B cell (primary cell): ENCODE results near the gene MYH11.
"Not testable (repeated sequence)": the region's sequence is repeated elsewhere in the genome, so short reads cannot be mapped to it uniquely, and the experiment has no call there.

Experiments used
- EZH2 ChIP-seq: IDR thresholded peaks from 2 replicates; pipeline ENCODE4 v1.6.1; 2012; ENCODE audit warnings: borderline replicate concordance, low read depth, mild to moderate bottlenecking, moderate library complexity, low read length; ENCODE audit not compliant: insufficient read depth, poor library complexity, severe bottlenecking
- TF ChIP-seq, protein P1 (sequence below): fragments of 200-600 bp; IDR thresholded peaks from one replicate; pipeline ENCODE4 v1.8.0; 2022; ENCODE audit warnings: antibody characterized with exemption, mild to moderate bottlenecking

- TF ChIP-seq, protein P1, sequence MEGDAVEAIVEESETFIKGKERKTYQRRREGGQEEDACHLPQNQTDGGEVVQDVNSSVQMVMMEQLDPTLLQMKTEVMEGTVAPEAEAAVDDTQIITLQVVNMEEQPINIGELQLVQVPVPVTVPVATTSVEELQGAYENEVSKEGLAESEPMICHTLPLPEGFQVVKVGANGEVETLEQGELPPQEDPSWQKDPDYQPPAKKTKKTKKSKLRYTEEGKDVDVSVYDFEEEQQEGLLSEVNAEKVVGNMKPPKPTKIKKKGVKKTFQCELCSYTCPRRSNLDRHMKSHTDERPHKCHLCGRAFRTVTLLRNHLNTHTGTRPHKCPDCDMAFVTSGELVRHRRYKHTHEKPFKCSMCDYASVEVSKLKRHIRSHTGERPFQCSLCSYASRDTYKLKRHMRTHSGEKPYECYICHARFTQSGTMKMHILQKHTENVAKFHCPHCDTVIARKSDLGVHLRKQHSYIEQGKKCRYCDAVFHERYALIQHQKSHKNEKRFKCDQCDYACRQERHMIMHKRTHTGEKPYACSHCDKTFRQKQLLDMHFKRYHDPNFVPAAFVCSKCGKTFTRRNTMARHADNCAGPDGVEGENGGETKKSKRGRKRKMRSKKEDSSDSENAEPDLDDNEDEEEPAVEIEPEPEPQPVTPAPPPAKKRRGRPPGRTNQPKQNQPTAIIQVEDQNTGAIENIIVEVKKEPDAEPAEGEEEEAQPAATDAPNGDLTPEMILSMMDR: not testable (repeated sequence)
- TF ChIP-seq EZH2: not testable (repeated sequence)
These were observed 17.6 kb downstream of the MYH11 start for GRCh38 chr16:15839204-15839603.
